Nasal cavity respiratory epithelium epithelial cell of viscerocranial mucosa (primary cell): ENCODE data around the gene ALDH1A3. TPM values are rescaled to one million over a fixed set of nuclear protein-coding genes. Genes with fewer than 3 reads are reported as not detected.

ENCODE experiments used
- total RNA-seq: library from RNA; depleted of rRNA; stranded (reverse); fragments of >200 nt; gene quantifications from 2 replicates; pipeline ENCODE4 v1.2.3, GENCODE V29; 2014

The ALDH1A3 gene
- 277 and 355 TPM in 2 replicates for total RNA-seq

DNA sequence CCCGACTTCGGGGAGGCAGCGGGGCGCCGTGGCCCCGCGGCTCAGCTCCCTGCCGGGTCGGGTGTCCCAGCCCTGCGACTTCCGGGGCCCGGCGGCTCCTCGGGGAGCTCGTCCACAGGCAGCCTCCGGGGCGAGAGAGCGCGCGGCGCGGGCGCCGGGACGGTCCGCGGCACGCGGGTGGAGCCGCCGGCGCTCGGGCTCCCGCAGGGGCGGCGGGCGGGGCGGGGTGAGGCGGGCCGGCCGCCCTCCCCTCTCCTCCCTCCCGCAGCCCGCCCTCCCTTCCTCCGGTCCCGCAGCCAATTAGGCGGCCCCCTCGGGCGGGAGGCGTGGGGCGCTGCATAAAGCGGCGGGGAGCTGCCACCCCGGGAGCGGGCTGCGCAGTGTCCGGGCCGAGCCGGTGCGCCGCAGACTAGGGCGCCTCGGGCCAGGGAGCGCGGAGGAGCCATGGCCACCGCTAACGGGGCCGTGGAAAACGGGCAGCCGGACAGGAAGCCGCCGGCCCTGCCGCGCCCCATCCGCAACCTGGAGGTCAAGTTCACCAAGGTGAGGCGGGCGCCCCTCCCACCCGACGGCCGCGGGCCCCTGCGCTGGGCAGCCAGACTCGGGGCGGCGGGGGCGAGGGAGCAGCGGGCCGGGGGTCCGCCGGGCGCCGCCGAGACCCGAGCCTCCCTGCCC lies at the start of gene ALDH1A3:
ALDH1A3 (plus strand) TSS at position 368 of the 675 bp plus-strand sequence; CDS start at position 445, 77 bp downstream.

DNA sequence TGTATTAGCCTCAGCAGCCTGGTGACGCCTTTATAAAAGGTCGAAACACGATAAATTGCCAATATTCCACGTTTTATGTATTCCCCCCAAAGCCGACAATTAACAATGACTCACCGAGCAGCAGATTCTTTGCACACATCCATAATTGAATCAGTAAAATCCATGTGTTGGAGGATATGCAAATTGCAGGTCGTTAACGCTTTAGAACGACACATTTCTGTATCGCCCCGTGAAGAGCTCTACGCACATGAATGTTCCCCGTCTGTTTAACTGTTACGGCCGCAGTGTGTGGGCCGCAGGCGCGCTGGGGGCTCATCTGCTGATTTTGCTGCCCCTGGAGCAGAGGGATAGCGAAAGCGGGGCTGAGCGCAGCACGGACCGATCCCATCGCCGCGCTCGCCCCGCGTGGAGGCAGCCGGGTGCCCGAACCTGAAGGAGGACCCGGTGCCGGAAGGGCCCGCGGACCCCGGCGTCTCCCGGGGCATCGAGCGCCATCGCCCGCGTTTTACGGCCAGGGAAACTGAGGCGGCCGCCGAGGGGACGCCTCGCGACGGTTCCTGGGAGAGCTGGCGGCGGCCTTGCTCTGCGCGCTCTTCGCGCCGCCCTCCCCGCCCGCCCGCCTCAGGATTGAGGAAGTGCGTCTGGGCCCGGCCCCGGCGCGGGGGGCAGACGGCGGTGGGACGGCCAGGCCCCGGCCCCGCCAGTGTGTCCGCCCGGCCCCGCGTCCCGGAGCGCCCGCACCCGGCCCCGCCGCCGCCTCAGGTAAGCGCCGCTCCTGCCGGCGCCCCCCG lies 39.3 kb downstream of the ALDH1A3 start, which contains the start of gene LRRK1:
LRRK1 (plus strand) TSS at position 668 of the 791 bp plus-strand sequence. CDS start 5,276 bp downstream, outside the sequence.

Other genes starting within 250 kb of the ALDH1A3 start
- 4.8 and 14.3 TPM in 2 replicates for gene LRRK1, start 39.5 kb downstream of the ALDH1A3 start, total RNA-seq